ENCODE measurements around the gene CCM2L.
A peak's percentile ranks its signal among the peaks of the same experiment; 100 is the strongest.

The CCM2L gene

GRCh38 chr20:31996996-31997395 is 13.2 kb upstream of the CCM2L start:
- DNase-seq (ENCODE audit: low read depth) = no peak

- no peak for DNase-seq (ENCODE audit: low read depth)
These were observed 12.0 kb upstream of the CCM2L start for GRCh38 chr20:31998246-31998645.

- DNase-seq (ENCODE audit: low read depth) = no peak
These were observed 6.9 kb upstream of the CCM2L start for GRCh38 chr20:32003325-32003724.

DNA sequence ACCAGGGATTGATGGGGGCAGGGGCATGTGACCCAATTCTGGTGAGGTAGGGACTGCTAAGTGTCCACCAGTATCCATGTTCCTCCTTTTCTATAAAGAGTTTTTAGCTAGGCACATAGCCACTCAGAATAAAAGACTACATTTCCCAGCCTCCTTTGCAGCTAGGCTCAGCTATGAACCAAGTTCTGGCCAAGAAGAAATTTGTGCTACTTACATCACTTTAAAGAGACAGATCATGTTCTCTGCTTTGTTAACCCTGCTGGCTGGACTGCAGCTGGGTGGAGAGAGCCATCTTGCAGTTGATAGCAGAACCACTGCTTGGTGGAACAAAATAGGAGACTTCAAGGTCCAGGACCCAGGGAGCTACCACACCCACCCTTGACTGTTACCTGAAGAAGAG is 5.3 kb upstream of the CCM2L start:
- DNase-seq (ENCODE audit: low read depth) = peak; percentile 45

- no peak for DNase-seq (ENCODE audit: low read depth)
These were observed 4.2 kb upstream of the CCM2L start for GRCh38 chr20:32006053-32006452.

DNA sequence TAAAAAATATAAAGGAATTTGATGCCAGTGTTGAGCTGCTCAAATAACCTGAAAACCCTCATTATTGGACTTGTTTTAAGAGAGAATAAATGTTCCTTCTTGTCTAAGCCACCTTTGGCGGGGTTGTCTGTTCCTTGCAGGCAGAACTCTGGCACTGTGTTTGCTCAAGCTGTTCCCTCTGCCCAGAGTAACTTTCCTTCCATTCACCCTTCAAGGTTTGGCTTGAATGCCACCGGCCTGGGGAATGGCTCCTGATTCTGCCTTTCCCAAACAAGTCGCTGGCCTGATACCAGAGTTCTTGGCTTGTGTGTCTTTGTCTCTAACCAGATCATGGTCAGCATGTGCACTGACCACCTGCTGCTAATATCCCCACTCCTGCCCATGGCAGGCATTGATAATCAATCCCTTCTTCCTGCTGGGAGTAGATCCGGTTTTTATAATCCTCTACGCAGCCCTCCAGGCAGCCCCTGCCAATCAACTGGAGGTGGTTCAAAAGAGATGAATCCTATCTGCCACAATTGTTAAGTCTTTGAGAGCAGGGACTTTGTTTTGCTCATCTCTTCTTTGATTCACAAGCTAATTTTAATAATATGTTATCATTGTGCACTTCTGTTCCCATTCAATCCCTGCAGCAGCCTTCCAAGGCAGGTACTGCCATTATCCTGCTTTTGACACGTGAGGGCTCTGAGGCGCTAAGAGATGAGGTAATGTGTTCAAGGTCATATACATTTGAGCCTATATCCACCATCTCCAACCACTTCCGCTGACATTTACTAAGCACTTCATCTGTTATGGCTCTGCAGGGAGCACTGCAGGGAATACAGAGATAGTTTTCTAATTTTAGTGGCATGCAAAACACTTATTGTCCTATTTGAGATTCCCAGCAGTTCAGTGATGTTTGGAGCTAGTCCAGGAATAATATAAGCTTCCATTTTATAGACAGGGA is 3.1 kb upstream of the CCM2L start:
- no peak for DNase-seq (ENCODE audit: low read depth)

DNA sequence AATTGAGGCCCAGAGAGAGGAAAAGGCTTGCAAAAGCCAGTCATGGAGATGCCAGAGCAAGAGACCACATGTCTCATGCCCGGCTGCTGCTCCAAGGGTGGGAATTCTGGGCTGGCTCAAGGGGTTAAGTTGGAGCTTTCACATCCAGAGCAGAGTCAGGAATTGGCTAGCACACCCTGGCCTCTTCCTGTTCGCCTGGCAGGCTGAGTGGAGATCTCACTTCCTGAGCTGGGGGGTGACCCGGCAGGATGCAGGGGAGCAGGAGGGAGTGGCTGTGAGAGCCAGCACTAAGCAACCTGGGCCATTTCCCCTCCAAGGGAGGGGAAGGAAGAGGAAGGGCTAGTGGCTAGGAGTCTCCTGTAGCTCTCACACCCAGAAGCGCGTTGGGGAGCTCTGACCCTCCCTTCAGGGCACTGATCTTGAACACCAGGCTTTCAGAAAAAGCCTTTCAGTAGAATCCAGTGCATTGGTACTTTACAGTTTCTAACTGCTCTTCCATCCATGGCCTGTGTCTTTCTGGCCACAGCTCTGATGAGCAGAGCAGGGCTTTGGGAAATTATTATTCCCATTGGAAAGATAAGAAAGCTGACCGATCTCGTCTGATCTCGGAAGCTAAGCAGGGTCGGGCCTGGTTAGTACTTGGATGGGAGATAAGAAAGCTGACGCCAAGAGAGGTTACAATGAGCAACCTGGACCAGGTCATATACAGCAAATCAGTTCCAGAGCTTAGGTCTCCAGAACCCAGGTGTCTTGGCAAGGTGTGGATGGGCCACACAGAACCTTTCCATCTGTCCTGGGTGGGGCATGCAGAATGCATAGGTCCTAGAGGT is 2.2 kb upstream of the CCM2L start:
- DNase-seq (ENCODE audit: low read depth) = no peak

DNA sequence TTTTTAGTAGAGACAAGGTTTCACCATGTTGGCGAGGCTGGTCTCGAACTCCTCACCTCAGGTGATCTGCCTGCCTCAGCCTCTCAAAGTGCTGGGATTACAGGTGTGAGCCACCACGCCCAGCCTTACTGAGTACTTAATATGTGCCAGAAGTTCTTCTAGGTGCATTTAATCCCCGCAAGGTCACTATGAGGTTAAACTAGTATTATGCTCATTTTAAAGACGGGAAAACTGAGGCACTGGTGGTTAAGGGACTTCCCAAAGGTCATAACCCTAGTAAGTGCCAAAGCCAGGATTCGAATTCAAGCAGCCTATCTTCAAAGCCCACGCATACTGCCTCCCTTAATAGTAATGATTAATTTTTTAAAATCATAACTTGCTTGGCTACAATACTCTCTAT is 674 bp upstream of the CCM2L start:
- no peak for DNase-seq (ENCODE audit: low read depth)

DNA sequence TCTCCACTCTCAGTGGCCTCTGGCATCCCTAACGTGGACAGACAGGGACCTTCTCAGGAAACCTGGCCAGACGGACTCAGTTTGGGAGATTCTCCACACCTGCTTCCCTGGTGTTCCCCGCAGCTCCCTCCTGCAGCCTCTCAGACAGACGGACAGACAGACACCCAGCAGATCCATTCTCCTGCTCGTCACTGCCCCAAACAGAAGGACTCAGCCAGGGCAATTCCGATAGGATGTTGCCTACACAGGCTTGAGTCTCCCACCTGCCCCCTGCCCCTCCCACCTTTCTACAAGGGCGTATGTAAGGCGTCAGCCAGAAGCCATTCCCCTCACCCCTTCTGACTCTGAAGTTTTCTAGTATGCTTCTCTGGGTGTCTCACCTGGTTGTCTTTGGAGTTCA is 428 bp downstream of the CCM2L start:
- DNase-seq (ENCODE audit: low read depth) = no peak

- no peak for DNase-seq (ENCODE audit: low read depth)
These were observed 2.0 kb downstream of the CCM2L start for GRCh38 chr20:32012159-32012688.

GRCh38 chr20:32013326-32013725 is 3.1 kb downstream of the CCM2L start:
- no peak for DNase-seq (ENCODE audit: low read depth)

- DNase-seq (ENCODE audit: low read depth) = no peak
These were observed 7.5 kb downstream of the CCM2L start for GRCh38 chr20:32017711-32018251.

DNA sequence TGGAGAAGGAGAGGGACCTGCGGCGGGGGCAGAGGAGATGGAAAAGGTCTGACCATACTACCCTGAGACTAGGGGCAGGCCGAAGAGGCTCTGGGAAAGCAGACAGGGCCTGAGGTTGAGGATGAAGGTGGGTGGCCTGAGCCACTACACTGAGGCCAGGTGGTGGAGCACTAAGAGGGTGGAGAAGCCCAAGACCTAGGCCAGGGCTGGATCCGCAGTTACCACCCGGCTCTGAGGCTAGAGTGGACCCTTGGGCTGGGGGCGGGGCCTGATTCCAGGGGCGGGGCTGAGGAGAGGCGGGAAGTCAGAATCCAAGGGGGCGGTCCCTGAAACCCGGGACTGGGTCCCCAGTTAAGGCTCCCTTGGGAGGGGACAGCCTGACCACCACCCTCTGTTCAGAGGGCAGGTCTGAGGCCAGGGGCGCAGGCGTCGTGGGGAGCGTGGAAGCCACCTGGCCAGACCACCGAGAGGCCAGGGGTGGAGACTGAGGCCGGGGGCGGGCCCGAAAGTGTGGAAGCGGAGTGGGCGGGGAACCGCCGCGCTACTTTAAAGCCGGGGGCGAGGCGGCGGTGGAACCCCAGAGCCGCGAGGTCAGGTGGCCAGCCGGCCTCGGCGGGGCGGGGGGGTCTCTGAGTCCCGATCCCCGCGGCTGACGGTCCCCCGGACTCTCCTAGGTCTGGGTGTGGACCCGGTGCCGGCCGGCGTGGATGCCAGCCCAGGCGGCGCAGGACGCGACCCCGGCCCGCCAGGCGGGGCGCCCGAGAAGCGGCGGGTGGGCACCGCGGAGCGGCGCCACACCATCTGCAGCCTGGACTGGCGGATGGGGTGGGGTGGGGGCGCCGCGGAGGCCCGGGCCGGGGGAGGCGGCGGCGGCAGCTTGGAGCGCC is 8.3 kb downstream of the CCM2L start:
- no peak for DNase-seq (ENCODE audit: low read depth)

GRCh38 chr20:32019156-32019510 is 8.9 kb downstream of the CCM2L start:
- no peak for DNase-seq (ENCODE audit: low read depth)

GRCh38 chr20:32019563-32020463 is 9.6 kb downstream of the CCM2L start:
- DNase-seq (ENCODE audit: low read depth) = no peak

DNA sequence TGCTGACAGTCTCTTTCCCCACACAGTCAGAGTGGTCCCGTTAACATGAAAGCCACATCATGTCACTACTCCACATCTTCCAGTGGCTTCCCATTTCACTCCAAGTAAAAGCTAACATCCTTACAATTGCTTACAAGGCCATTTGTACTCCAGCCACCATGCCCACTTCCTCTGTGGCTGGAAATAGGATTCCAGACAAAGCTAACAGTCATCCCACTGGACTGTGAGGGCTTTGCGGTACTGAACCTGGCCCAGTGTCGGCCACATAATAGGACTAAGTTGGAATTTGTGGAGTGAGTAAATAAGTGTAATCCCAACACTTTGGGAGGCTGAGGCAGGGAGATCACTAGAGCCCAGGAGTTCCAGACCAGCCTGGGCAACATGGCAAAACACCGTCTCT is 10.9 kb downstream of the CCM2L start:
- DNase-seq (ENCODE audit: low read depth) = no peak

- no peak for DNase-seq (ENCODE audit: low read depth)
These were observed 14.6 kb downstream of the CCM2L start for GRCh38 chr20:32024683-32025295.

- no peak for DNase-seq (ENCODE audit: low read depth)
These were observed 17.4 kb downstream of the CCM2L start for GRCh38 chr20:32027643-32028042.

- DNase-seq (ENCODE audit: low read depth) = peak; percentile 20
These were observed 18.6 kb downstream of the CCM2L start for GRCh38 chr20:32028647-32029372.
